GM03348 (cell line): Measurements from ENCODE around the gene MRPL53.

Experiments used
- DNase-seq: peaks from one replicate; pipeline ENCODE4 v3.0.0; 2012; ENCODE audit warnings: low spot score

Gene MRPL53

DNA sequence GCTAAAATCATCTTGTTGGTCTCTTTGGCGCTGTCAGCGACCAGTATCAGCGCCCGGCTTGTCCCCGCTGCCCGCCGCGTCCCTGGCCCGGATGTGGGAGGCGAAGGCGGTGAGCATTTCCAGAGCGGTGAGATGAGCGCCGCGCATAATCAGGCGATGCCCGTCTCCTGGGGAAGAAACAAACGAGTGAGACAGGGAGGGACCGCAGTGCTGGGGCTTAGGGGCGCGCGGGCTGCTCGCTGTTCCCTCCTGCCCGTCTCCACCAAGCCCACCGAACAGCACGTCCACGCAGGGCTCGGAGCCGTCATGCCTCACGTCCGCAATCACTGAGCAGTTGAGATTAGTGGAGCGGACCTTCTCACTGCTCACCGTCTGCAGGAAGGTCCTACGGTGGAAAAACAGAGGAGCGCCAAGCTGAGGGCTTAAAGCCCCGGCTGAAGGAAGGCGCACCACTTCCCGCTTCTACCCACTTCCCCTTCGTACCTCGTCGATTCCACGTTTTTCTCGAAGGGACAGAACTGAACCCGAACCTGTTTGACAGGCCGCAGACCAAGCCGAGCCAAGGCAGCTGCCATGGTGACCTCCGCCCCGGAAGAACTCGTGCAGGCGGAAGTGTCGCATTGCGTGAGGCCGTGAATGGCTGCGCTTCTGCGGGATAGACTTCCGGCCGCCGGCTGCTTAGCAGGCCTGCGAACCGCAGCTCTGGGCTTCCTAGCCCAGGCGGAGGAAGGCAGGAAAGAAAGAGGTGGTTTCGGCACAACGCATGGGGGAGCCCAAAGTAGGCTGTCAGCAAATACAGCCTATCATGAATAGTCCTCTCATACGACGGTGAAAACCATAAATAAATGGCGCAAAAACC is at the start of gene MRPL53:
Gene MRPL53 (minus strand): TSS at position 595 of the 859 bp plus-strand sequence. CDS start 20 bp downstream, at position 575.
- peak; percentile 87 for DNase-seq

GRCh38 chr2:74516650-74517049 is 44.2 kb upstream of the MRPL53 start:
- DNase-seq: no peak

DNA sequence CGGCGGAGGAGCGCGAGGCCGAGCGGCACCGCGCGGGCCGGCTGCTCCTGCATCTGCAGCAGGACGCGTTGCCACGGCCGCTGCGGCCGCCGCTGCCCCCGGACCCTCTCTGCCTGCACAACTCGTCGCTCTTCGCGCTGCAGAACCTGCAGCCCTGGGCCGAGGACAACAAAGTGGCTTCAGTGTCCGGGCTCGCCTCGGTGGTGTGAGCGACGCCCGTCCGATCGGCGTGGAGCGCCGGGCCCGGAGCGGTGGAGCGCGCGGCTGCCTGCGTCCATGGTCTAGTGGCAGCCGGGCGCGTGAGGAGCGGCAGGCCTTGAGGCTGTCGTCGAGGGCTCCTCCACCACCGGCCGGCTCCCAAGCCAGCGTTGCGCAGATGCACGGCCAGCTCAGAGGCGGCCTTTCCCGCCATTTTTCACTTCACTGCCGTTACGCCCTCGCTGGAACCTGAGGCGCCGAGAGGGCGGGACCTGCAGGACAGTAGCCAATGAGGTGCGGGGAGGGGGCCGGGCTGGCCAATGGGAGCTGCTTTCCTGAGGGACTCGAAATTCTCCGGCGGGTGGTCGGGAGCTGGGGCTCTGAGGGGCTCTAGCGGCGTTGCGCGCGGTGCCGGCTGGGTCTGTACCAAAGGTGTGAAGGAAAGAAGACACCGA is 43.6 kb upstream of the MRPL53 start:
- peak; percentile 86 for DNase-seq

- no peak for DNase-seq
Measured at GRCh38 chr2:74515271-74515980, 42.9 kb upstream of the MRPL53 start.

DNA sequence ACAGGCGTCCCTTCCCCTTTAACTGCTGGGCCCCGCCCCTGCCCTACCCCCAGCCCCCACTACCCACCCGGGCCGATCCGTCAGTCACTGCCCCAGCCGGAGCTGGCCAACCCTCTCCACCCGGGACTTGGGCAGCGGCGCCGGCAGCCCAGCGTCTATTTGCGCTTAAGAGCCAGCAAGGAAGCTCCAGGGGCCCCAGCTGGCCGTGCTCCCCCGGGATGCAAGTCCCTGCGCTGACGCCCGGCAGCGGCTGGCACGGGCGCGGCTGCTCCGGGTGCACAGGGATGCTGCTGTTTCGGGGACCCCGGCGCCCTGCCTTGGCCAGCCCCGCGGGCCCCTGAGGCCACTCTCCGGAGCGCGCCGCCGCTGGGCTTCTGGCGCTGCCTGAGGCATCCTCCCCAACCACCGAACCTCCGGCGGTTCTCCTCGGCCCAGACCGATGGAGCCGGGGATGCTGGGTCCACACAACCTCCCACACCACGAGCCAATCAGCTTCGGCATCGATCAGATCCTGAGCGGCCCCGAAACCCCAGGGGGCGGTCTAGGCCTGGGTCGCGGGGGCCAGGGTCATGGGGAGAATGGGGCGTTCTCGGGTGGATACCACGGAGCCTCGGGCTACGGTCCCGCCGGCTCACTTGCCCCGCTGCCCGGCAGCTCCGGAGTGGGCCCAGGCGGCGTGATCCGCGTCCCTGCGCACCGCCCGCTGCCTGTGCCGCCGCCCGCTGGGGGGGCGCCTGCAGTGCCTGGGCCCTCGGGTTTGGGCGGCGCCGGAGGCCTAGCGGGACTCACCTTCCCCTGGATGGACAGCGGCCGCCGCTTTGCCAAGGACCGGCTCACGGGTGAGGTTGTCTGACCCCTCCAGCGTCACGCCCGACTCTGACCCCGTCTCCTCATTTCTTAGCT is 42.1 kb upstream of the MRPL53 start, which contains the start of gene TLX2:
Gene TLX2 (plus strand): TSS at position 83 of the 903 bp plus-strand sequence. CDS start 357 bp downstream, at position 440.
- peak; percentile 23 for DNase-seq

DNA sequence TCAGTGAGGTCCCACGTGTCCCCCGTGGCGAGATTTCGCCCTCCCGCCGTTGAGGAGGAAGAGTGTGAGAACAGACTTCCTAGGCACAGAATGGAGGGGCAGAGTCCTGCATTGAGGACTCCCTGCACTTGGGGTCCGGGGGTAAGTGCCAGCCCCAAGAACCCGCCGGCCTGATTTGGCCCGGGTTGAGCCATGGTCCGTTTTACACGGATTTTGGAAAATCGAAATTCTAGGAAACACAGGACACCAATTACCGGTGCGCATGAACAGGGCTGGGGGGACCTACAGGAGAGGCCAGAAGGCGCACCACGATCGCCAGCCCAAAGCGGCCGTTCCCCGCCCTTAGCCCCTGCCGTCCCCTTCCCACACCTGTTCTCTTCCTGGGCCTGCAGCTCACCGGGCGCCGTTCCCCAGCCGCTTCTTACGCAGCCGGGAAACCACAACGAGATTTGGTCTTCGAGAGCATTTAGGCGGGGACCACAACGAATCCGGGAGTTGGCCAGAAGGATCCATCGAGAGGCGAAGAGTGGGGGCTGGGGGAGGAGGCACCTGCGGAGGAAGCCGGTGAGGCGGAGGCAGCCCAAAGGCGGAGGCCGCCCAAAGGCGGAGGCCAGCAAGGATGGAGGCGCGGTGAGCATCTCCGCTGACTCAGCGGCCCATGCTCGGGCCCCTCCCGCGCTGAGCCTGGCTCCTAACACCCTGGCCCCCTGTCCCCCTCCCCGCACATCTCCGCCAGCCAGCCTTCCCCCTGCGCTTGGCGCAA is 41.3 kb upstream of the MRPL53 start:
- peak; percentile 19 for DNase-seq

DNA sequence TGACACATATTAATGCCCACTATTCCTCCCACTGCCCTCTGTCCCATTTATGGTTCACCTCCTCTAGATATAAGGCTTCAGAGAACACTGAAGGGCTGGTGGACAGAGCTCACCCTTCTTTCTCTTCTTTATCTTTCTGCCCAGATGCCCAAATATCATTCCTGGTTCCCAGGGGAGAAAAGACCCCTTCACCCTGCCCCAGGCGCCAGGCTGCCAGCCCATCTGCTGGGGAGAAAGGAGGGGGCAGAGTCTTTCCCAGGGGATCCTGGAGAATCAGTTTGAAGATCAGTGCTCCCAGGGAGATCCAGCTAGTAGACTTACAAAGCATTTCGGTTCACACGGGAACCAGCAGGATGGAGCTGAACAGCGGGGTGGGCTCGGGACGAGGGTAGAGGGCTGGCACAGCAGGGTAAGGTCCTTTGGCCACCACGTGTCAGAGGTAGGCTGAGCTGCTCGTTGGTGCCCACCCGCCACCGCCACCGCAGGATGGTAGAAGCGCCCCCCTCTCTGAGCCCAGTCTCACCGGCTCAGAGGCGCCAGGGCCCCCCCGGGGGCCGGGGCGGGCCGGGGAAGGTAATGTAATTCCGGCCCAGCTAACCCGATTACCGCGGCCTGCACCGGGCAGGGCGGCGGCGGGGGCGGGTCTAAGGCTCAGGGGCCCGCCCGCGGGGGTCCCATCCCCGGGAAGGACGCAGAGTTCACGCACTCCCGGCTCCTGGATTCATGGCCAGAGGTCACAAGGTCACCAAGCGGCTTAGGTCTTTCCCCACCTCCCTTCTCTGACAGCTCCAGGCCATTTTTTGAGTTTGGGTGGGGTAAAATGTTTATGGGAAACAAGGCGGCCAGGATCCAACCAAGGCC is 40.5 kb upstream of the MRPL53 start:
- DNase-seq: no peak

DNA sequence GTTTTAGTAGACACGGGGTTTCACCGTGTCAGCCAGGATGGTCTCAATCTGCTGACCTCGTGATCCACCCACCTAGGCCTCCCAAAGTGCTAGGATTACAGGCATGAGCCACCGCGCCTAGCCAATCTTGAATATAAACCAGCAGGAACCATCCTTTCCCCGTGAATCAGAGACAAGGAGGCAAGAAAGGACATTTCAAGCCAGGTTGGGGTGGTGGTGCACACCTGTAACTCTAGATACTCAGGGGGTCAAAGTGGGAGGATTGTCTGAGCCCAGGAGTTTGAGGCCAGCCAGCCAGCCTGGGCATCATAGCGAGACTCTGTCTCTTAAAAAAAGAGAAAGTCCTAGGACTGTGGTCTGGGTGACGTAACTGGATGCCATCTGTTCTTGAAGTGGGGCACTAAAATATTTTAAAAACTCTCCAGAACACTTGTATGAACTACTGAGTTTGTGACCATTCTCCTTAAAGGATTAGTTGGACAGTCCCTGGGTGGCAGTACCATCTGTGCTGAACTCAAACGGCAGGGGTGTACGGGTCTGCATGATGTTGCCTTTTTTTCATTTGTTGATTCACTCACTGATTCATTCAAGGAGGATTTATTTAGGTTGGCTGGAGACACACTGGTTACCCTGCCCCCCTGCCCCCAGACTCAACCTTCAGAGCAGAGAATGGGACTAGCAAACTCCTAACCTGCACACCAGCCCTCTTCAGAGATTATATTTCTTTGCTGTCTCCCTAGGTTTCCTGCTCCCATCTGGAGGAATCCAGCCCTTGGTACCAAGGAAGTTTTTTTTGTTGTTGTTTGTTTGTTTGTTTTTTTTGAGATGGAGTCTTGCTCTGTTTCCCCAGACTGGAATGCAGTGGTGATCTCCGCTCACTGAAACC is 38.9 kb upstream of the MRPL53 start:
- DNase-seq: no peak

DNA sequence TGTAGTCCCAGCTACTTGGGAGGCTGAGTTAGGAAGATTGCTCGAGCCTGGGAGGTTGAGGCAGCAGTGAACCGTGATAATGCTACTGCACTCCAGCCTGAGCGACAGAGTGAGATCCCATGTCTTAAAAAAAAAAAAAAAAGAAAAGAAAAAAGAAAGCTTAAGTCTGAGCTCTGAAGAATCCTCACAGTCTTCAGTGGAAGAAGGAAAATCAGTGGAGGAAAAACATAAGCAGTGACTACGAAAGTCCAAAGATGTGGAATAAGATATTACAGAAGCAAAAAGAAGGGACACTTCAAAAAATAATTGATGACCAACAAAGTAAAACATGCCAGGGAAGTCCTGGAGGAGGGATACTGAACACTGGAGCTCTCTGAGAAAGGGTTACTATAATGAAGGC is 37.8 kb upstream of the MRPL53 start:
- no peak for DNase-seq

GRCh38 chr2:74507926-74508520 is 35.5 kb upstream of the MRPL53 start:
- peak; percentile 81 for DNase-seq

DNA sequence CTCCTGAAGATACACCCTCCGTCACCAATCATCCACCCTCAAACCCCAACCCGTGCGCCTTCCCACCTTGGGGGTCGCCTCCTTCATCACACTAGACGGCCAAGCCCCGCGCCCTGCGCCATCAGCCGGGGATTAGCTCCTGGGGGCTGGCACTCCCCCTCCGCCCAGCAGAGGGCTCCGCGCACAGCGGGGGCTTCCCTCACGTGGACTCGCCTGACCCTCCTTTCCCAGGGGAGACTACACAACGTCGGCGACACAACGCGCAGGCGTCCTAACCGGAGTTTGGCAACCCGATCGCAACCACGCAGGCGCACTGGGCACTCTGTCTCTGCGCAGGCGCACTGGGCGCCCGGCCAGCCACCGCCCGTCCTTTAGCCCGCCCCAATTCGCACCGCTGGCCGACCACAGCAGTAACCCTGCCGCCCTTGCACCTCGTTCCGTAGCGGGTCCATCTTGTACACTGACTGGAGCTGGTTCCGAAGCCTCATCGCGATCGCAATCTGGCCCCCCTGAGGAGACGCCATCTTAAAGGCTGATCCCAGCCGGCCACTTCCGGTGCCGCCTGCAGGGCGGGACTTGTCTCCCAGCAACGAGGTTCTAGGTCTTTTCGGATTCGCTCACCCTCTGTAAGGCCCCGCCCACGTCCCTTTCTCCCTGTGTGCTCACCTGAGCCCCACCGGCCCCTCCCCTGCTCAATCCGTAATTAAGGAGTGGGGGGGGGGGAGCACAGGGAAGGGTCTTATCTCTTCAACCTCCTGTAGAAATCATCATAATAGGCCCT is 34.9 kb upstream of the MRPL53 start, which contains the start of gene PCGF1:
Gene PCGF1 (minus strand): TSS at position 551 of the 781 bp plus-strand sequence. CDS start 27 bp downstream, at position 524.
- peak; percentile 98 for DNase-seq

DNA sequence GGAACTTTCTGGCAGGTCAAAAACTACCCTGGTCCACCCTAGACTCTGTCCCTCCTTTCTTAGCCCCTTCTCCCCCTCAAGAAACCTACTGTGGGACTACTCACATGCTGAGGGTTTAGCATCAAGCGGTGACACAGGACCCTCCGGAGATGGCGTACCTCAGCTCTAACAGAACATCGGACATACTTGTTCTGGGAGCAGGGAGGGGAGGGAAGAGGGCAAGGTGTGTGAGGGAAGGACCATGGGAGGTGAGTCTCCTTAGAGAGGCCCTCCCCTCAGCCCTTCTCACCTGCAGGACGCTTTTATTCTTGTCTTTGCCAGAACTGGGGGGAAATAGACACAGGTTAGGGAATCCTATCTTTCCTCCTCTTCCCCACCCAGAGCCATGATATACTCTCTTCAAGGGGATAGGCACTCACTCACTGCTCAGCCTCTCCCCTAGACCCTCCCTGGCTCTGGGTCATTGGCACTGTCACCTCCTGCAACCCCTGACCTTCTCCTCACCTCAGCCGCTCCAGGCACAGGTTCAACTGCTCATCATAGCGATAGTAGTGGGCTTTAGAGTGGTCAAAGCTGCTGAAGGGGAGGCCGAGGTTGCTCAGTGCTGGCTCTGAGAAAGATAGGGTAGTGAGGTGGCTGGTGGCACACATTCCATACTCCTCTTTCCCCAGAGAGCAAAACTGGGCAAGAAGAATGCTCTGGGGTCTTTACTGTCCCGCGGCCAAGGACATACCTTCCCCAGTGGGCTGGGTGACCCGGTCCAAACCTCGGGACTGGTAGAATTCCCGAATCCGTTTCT is 33.2 kb upstream of the MRPL53 start:
- DNase-seq: no peak

- no peak for DNase-seq
Measured at GRCh38 chr2:74504591-74504990, 32.1 kb upstream of the MRPL53 start.

DNA sequence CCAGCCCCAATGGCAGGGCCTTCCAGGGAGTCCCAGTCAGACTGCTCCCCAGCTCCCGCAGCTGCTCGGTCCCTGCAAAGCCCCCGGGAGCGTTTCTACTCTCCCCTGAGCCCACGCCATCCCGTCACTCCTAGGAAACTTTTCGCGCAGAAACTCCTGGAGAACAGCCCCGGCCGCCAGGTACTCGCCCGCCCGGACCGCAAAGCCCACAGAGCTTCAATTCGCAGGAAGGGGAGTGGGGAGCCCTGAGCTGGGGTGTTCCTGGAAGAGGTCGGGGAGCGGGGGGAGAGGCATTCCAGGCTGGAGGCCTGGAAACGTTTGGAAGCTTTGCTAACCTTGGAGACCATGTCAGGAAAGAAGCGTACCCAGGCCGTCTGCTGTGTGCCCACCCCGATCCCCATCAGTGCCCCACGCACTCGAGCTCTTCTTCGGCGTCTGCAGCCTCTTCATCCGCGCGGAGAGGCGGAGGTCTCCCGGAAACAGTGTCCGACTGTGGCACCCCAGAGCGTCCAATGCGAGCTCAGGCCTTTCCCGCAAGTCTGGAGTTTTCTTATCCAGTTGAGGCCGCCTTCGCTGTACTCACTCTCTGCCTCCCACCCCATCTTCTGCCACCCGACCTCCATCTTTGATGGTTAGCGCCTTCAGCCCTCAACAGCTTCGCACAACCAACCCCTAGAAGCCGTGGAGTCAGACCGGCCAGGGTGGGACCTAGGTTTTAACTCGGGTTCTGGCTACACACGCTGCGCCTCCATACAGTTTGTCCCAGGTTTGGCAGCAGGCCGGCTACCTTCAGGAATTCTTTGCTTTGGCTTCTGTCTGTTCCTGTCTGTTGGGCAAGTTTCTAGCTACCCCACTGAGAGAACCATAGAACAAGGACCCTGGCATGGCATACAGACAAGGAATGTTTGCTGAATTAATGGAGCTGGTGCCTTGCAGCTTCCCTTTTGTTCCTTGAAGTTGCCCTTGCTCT is 31.3 kb upstream of the MRPL53 start:
- DNase-seq: no peak
